Left lung (tissue), 10 donors: ENCODE results near the gene BEND5. TPM values are rescaled to one million over a fixed set of nuclear protein-coding genes. Genes with fewer than 3 reads are reported as not detected.

Experiments
- ATAC-seq: fragments of 200-7000 bp; cut with Tn5 transposase; one replicate; pipeline ENCODE4 v1.9.1; 2020; ENCODE audit warnings: moderate library complexity
- DNase-seq, 4 donors: peaks; one replicate each; pipeline ENCODE4 v3.0.0-alpha.2; 2013 to 2020
- H3K27ac ChIP-seq, 2 donors: fragments of 200-600 bp; sonication (generic) in 1 of 2; one replicate each; pipeline versions ENCODE4 v1.5.0 to v1.8.0; 2020 to 2021
- H3K27me3 ChIP-seq, 2 donors: fragments of 200-600 bp; sonication (generic) in 1 of 2; one replicate each; pipeline versions ENCODE4 v1.5.0 to v1.8.0; 2020 to 2021
- H3K36me3 ChIP-seq, 2 donors: fragments of 200-600 bp; sonication (generic) in 1 of 2; one replicate each; pipeline versions ENCODE4 v1.5.0 to v1.8.0; 2020 to 2021
- H3K4me1 ChIP-seq, 2 donors: fragments of 200-600 bp; one replicate each; pipeline ENCODE4 v1.8.0; 2021
- H3K4me3 ChIP-seq, 2 donors: fragments of 200-600 bp; sonication (generic) in 1 of 2; one replicate each; pipeline versions ENCODE4 v1.5.0 to v1.8.0; 2020 to 2021; ENCODE audit warnings: mild to moderate bottlenecking in 1 of 2
- H3K9me3 ChIP-seq, 2 donors: fragments of 200-600 bp; sonication (generic) in 1 of 2; one replicate each; pipeline versions ENCODE4 v1.5.0 to v1.8.0; 2020 to 2021
- intact Hi-C, 2 donors: fragments of 100-400 bp; cut with DNase I; formaldehyde crosslinking; loops; one replicate each; pipeline versions ENCODE4 v1.11.2 to v1.14.2; 2022
- polyA plus RNA-seq, 6 donors: library from polyadenylated mRNA; unstranded; fragments of 120-200 nt; gene quantifications; one replicate each; pipeline ENCODE4 v1.2.1, GENCODE V29; 2013; ENCODE audit not compliant: insufficient read length in 6 of 6
- total RNA-seq, 2 donors: library from RNA; stranded (reverse); fragmentation: NEBNext Ultra II Directional; extraction: Animal tissue kit (Norgen Biotek cat#: 25700); gene quantifications; one replicate each; pipeline ENCODE4 v1.2.1, GENCODE V29; 2021
- TF ChIP-seq, protein P1 (sequence below), 2 donors: fragments of 200-600 bp; sonication (generic) in 1 of 2; IDR thresholded peaks; one replicate each; pipeline versions ENCODE4 v1.5.0 to v1.8.0; 2021; ENCODE audit warnings: antibody characterized with exemption in 2 of 2
- donor health status: DM: no; HTN: yes; CAD: no.
- donor health status: DM: no; HTN: no; CAD: no.

Gene BEND5
- total and polyA plus RNA-seq, 8 donors = 2.2 to 41.2 (median 33.8) TPM

DNA sequence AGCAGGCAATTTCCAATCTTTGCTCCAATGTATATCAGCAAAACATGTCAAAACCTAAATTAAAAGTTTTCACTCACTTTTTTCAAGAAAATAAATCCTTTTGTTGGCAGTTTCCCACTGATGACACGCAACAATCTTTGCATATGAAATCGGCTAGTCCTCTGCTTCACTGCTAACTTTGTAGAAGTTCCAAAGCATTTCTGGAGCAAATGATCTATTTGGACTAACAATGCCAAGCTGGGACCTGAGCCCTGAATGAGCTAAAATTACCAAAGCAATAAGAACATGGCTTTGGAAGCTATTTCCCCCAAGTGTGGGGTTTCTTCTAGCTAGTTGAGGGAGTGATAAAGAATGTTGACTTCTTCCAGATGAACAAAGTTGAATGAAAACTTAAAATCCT is 5.1 kb downstream of the BEND5 start:
- Histone ChIP-seq H3K9me3 (no peaks in the 10 kb centered on the region), H3K36me3 (no peaks in the 10 kb centered on the region), H3K4me1 (peaks cover 9 to 20% of the 10 kb centered on the region in 2 donors), H3K27ac (no peak overlapping the region), H3K4me3 (no peak overlapping the region), H3K27me3 (peaks cover 0 to 5% of the 10 kb centered on the region in 2 donors)
- intact Hi-C loops = no loop called here
- TF ChIP-seq, protein P1, sequence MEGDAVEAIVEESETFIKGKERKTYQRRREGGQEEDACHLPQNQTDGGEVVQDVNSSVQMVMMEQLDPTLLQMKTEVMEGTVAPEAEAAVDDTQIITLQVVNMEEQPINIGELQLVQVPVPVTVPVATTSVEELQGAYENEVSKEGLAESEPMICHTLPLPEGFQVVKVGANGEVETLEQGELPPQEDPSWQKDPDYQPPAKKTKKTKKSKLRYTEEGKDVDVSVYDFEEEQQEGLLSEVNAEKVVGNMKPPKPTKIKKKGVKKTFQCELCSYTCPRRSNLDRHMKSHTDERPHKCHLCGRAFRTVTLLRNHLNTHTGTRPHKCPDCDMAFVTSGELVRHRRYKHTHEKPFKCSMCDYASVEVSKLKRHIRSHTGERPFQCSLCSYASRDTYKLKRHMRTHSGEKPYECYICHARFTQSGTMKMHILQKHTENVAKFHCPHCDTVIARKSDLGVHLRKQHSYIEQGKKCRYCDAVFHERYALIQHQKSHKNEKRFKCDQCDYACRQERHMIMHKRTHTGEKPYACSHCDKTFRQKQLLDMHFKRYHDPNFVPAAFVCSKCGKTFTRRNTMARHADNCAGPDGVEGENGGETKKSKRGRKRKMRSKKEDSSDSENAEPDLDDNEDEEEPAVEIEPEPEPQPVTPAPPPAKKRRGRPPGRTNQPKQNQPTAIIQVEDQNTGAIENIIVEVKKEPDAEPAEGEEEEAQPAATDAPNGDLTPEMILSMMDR (IDR thresholded peaks at IDR 0.05) = no peak
- DNase-seq (peak in 1 of 4 donors; percentile 58), ATAC-seq (no peak)

DNA sequence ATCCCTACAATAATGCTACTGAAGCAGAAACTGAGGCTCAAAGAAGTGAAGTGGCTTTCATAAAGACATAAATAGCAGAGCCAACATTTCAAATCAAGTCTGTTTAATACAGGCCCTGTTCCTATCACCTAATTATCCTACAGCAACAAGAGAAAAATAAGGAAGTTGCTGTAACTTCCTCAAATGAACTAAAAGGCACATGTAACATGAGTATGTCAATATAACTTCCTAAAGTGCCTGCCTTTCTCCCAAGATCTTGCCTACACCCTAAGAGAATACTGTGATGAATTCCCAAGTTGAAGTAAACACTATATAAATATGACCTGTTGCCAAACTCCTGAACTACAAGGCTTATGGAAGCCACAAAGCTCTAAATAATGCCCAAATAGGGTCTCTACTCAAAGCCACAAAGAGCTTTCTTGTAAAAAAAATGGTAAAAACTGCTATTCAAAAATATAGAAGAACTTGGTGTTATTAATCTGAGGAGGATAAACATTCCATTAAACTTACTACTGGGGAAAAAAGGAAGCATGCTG is 8.6 kb downstream of the BEND5 start:
- no peak overlapping the region for H3K4me3 ChIP-seq
- DNase-seq = peak in 1 of 4 donors; percentile 32
- TF ChIP-seq, protein P1 (IDR thresholded peaks at IDR 0.05) = no peak
- no peaks in the 10 kb centered on the region for H3K36me3 ChIP-seq
- no peaks in the 10 kb centered on the region for H3K9me3 ChIP-seq
- intact Hi-C loops = no loop called here
- H3K27ac ChIP-seq = no peak overlapping the region
- H3K4me1 ChIP-seq = peaks cover 3 to 10% of the 10 kb centered on the region in 2 donors
- ATAC-seq = peak; percentile 58
- no peaks in the 10 kb centered on the region for H3K27me3 ChIP-seq

- TF ChIP-seq, protein P1 (IDR thresholded peaks at IDR 0.05) = no peak
Observed at GRCh38 chr1:48765335-48765734, 11.4 kb downstream of the BEND5 start.

GRCh38 chr1:48761986-48762385 is 14.7 kb downstream of the BEND5 start:
- TF ChIP-seq, protein P1 (IDR thresholded peaks at IDR 0.05) = no peak
- no peaks in the 10 kb centered on the region for H3K27me3 ChIP-seq
- peak; percentile 29 for ATAC-seq

More at GRCh38 chr1:48765335-48765734, 11.4 kb downstream of the BEND5 start:
- H3K4me3 ChIP-seq = no peak overlapping the region
- no peak for ATAC-seq
- H3K4me1 ChIP-seq = peaks cover 3 to 10% of the 10 kb centered on the region in 2 donors
- no peaks in the 10 kb centered on the region for H3K9me3 ChIP-seq
- H3K27me3 ChIP-seq = no peaks in the 10 kb centered on the region
- H3K36me3 ChIP-seq = no peaks in the 10 kb centered on the region
- H3K27ac ChIP-seq = no peak overlapping the region
- no peak for DNase-seq
- intact Hi-C loops = no loop called here

GRCh38 chr1:48761411-48761810 is 15.3 kb downstream of the BEND5 start:
- H3K27ac ChIP-seq = no peak overlapping the region
- intact Hi-C loops = no loop called here

More at GRCh38 chr1:48761986-48762385, 14.7 kb downstream of the BEND5 start:
- intact Hi-C loops = no loop called here
- Histone ChIP-seq H3K4me3 (no peak overlapping the region), H3K36me3 (peaks cover 0 to 11% of the 10 kb centered on the region in 2 donors), H3K9me3 (no peaks in the 10 kb centered on the region), H3K4me1 (no peaks in the 10 kb centered on the region), H3K27ac (no peak overlapping the region)
- peak in 1 of 4 donors; percentile 59 for DNase-seq

More at GRCh38 chr1:48761411-48761810, 15.3 kb downstream of the BEND5 start:
- Histone ChIP-seq H3K36me3 (peaks cover 0 to 11% of the 10 kb centered on the region in 2 donors), H3K4me3 (no peak overlapping the region), H3K4me1 (no peaks in the 10 kb centered on the region), H3K27me3 (no peaks in the 10 kb centered on the region), H3K9me3 (no peaks in the 10 kb centered on the region)
- TF ChIP-seq, protein P1 (IDR thresholded peaks at IDR 0.05) = no peak
- ATAC-seq = peak; percentile 41
- DNase-seq = no peak
